Keratinocyte (primary cell): ENCODE results near the gene RBBP9.
"Not testable (repeated sequence)": the region's sequence is repeated elsewhere in the genome, so short reads cannot be mapped to it uniquely, and the experiment has no call there.

Experiments used
- CTCF ChIP-seq, 3 experiments: IDR thresholded peaks in 1 of 3; conservative IDR thresholded peaks in 1 of 3; optimal IDR thresholded peaks in 1 of 3; 2 replicates in 2 of 3; 3 replicates in 1 of 3; pipeline versions ENCODE3 to v1.5.1; 2011; ENCODE audit warnings: low read length in 3 of 3, mild to moderate bottlenecking in 3 of 3, moderate library complexity in 2 of 3, control low read depth in 1 of 3, inconsistent platforms in 1 of 3; ENCODE audit not compliant: insufficient read depth in 2 of 3; ENCODE audit errors: extremely low read depth in 1 of 3
- EZH2 ChIP-seq: IDR thresholded peaks from one replicate; pipeline ENCODE4 v1.6.1; 2012; ENCODE audit warnings: inconsistent platforms, mild to moderate bottlenecking, low read length, moderate library complexity

GRCh38 chr20:18501672-18502071 lies 4.6 kb upstream of the RBBP9 start:
- TF ChIP-seq CTCF (optimal IDR thresholded peaks at IDR 0.05 in 1 of 3, IDR thresholded peaks at IDR 0.05 in 1 of 3, conservative IDR thresholded peaks at IDR 0.05 in 1 of 3; ENCODE audit: extremely low read depth in 1 of 3, insufficient read depth in 2 of 3, low read length in 3 of 3); EZH2: not testable (repeated sequence)
